ENCODE results near the gene AK2.

Gene AK2

DNA sequence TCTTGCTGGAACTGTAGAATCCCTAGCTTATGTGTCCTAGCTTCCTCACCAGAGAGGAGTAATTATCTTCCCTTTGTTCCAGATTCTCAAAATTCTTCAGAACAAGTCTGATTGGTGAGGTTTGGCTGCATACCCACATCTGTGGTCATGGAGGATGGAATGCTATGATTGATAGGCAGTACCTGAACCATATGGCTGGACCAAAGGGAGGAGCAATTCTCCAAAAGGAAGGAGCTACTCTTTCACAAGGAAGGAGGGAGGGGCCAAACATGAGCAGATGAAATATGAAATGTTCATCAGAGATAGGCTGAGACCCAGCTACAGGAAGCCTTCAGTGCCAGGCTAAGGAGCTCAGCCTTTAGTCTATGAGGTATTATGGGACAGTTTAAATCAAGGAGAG lies 67.1 kb downstream of the AK2 start:
- DNase-seq = no peak

DNA sequence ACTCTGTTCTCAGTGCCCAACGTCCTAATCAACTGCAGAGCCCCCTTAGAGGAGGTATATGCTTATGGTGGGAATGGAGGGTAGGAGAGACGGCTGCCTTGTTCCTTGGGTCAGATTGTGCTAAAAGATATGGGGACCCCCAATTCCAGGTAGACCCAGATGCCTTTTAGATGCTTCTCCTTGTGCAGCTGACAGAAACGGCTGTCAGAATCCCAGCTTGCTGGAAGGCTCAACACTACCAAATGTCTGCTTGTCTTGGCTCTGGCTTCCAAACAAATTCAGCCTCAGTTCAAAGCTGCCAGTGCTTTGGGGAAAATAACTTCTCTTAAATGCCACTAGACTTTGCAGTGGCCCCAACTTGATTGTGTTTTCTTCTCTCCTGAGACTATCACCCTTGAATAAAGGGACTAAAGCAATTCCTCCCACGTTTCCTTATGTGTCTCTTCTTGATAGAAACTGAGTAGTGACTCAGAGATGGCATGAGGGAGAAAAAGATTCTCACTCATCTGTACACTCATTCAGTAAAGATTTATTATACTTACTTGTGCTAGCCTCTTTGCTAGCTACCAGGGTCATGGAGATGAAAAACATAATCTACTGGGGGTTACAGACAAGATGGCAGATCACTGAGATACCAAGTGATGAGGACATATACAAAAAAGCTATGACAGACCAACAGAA lies 68.7 kb downstream of the AK2 start:
- no peak for DNase-seq

DNA sequence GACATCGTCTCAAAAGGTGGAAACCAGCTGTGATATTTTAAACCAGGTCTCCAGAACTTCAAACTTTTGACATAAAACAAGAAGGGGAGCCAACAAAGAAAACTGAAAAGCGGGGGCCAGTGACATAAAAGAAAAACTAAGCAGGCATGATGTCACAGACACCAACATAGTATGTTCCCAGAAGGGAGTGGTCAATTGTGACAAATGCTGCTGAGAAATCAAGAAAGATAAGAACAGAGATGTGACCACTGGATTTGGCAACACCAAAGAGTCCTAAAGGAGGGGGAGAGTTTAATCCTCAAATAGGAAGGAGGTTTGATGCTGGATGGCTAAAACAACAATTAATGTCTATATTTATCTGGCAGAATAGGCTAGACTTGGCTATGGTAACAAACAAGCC lies 69.8 kb downstream of the AK2 start:
- no peak for DNase-seq

DNA sequence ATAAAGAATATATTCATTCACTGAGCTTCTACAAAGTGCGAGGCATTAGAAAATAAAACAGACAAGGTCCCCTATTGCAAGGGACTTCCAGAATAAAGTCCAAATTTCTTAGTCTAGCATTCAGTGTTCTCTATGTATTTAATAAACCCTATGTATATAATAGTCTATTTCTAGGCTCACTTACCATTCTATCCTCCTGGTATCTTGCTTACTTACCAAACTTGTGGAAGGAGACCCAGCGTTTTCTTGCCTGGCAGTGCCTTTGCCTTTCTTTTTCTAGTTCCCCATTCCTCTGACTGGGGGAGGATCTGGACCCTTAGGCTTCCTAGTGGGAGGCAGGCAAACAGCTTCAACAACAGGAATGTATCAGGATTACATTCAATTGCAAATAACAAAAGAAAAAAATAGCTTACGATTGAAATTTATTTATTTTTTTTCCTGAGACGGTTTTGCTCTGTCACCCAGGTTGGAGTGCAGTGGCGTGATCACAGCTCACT lies 71.4 kb downstream of the AK2 start:
- no peak for DNase-seq

DNA sequence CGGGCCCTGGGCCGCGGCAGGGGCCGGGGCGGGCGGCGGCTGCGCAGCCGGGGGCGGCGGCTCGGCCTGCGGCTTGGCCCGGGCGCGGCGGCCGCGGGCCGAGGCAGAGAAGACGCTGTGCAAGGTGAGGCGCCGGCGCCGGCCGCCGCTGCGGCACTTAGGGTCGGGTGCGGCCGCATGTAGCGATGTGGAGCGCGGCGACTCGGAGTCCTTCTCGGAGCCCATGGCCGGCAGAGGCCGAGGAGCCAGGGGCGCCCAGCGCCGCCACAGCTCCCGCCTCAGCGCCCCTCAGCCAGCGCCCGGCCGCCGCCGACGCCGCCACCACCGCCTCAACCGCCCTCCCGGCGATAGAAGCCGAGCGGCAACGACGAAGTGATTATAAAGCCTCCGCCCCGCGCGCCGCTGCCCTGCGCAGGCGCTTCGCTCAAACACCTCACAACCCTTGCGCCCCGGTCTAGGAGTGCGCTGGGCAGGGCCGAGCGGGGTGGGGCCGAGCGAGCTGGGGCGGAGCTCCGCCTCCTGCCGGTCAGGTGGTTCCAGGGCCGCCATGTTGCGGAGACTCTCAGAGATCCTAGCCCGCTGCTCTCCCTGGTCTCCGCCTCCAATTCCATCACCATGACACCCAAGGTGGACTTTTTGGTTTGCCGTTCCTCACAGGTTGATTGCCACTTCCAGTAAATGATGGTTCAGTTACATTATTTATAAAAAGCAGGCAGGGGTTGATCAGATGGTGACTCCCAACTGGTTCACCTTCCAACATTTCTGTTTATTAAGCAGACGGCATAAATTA lies 72.0 kb downstream of the AK2 start, which contains the start of gene RNF19B:
Gene RNF19B, minus strand, starts transcription at position 349 of the 790 bp plus-strand sequence. Its CDS starts 124 bp downstream, at position 225.
- DNase-seq = peak; percentile 96

DNA sequence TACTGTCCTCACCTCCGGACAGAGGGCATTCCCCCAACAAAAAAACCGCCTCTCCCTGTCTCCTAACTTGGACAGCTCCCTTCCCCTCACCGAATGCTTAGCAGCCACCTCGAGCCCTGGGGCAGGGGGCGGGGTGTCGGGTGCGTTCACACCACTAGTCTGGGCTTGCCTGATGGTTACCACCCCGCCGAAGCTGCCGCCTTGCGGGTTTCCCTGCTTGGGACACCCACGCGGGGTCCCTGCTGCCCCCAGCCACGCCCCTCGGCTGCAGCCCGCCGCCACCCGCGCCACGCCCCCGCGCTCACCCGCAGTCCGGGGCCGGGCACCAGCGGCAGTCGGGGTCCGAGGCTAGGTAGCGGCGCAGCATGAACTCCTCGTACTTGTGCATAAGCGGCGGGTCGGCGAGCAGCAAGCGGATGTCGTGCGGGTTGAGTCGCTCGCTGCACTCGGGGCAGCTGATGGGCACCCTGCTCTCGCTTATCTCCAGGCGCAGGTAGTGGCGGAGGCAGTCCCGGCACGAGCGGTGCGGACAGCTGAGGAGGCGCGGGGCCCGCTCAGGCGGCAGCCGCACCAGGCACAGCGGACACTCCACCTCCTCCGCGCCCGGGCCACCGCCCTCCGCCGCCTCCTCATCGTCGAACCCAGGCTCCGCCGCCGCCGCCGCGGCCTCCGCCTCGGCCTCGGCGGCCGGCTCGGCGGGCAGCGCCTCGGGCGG lies 72.8 kb downstream of the AK2 start:
- peak; percentile 67 for DNase-seq

DNA sequence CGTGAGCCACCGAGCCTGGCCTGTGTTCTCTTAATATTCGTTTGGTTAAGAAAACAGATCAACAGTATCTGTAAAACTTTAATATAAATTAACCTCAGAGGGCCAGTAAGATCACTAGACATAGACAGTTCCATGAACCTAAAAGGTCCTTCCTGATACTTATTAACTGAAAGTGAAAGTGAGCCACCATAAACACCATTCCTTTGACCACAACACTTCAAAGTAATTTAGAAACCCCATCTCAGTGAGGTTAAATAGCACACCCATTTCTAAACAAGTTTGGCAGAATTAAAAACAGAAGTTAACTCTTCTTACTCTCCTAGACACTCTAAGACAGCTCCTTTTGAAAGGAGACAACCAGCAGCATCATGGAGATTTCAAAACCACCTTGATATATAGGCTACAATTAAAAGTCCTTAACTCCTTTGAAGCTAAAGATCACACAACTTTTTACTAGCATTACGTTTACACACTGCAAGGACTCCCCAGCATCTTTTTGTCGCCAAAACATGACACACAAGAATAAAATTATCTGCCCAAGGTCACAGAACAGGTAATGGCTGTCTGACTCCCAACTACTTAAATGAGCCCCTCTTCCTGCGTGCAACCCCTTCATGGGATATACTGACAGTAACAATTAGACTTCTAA lies 74.3 kb downstream of the AK2 start:
- DNase-seq = peak; percentile 67

DNA sequence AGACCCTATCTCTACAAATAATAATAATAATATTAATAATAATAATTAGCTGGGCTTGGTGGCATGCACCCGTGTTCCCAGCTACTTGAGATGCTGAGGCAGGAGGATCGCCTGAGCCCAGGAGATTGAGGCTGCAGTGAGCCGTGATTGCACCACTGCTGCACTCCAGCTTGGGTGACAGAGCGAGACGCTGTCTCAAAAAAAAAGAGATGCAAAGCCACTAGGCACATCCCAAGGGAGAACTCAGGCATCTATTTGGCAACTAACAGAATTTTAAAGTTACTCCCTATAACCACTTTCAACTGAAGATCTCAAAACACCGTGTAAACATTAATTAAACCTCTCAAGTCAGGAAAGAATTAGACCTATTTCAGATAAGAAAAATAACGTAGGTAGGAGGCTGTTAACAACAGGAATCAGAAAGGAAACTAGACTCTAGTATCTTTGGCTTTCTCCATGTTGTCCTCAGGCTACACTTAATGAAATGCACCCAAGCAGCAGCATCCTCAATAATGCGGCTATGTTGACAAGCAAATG lies 75.8 kb downstream of the AK2 start:
- DNase-seq = no peak

DNA sequence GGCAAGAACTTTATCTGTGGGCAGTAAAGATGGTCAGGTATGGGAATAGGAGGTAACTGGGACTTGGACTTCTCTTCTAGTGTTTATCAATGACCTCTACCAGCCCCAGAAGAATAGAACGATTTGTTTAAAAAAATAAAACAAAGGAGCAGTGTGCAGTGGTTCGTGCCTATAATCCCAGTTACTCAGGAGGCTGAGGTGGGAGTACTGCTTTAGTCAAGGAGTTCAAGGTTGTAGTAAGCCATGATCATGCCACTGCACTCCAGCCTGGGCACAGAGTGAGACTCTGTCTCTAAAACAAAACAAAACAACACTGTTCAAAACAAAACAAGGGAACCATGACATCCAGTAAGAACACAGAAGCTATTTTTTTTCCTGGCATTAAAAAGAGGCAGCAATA lies 76.3 kb downstream of the AK2 start:
- no peak for DNase-seq

DNA sequence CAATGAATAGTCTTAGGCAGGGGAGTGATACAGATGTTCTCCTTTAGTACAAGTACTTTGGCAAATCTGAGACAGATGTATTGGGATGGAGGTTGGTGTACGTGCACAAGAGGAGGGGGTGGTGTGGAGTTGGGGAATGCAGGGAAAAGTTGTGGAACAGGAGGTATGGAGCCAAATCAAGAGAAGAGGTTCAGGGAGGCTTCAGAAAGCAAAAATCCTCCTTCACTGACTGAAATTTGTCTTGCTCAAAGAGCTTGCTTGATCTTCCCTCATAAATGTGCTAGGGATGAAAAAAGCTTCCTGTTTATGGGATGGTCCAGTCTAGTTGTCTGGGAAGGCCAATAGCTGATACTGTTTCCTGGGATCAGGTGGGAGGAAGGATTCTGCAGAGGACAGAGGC lies 77.9 kb downstream of the AK2 start:
- no peak for DNase-seq
